ENCODE measurements around the gene MLPH.

DNA sequence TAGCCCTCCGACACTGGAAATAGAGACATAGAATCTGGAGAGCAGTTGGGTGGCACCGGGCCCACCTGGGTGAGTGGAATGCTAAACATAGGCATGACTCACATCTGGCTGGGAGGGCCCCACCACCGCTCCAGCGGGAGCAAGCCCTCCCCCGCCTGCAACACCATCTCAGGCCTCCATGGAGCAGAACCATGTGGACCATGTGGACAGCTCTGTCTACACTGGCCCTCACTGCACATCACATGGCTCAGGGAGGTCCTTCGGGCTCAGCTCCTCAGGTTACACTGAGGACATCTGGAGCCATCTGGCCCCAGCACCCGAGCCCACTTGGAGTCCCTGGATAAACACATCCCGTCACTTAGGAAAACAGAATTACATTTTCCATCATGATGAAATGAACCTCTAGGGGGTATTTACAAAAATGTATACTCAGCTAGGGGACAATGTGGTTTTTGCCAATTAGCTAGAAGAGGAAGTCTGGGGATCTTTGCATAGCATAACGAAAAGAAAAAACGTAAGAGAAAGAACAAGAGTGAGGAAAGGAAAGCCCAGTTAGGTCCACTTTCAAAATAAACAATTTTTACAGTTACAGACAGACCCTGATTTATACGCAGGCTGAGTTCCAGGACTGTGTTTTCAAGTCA, 30.7 kb upstream of the MLPH start:
- no peak for TF ChIP-seq POLR2AphosphoS5 (IDR thresholded peaks at IDR 0.05; ENCODE audit: low read depth, low read length)
- TF ChIP-seq RCOR1 (IDR thresholded peaks at IDR 0.05; ENCODE audit: low read length): no peak
- TF ChIP-seq, protein P1, sequence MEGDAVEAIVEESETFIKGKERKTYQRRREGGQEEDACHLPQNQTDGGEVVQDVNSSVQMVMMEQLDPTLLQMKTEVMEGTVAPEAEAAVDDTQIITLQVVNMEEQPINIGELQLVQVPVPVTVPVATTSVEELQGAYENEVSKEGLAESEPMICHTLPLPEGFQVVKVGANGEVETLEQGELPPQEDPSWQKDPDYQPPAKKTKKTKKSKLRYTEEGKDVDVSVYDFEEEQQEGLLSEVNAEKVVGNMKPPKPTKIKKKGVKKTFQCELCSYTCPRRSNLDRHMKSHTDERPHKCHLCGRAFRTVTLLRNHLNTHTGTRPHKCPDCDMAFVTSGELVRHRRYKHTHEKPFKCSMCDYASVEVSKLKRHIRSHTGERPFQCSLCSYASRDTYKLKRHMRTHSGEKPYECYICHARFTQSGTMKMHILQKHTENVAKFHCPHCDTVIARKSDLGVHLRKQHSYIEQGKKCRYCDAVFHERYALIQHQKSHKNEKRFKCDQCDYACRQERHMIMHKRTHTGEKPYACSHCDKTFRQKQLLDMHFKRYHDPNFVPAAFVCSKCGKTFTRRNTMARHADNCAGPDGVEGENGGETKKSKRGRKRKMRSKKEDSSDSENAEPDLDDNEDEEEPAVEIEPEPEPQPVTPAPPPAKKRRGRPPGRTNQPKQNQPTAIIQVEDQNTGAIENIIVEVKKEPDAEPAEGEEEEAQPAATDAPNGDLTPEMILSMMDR (IDR thresholded peaks at IDR 0.05): no peak
- no peak for TF ChIP-seq EP300 (IDR thresholded peaks at IDR 0.05; ENCODE audit: borderline replicate concordance in 1 of 2, low read depth in 1 of 2, low read length in 1 of 2)
- no peak for TF ChIP-seq FOXM1 (IDR thresholded peaks at IDR 0.05; ENCODE audit: low read depth)
- TF ChIP-seq, protein P2, sequence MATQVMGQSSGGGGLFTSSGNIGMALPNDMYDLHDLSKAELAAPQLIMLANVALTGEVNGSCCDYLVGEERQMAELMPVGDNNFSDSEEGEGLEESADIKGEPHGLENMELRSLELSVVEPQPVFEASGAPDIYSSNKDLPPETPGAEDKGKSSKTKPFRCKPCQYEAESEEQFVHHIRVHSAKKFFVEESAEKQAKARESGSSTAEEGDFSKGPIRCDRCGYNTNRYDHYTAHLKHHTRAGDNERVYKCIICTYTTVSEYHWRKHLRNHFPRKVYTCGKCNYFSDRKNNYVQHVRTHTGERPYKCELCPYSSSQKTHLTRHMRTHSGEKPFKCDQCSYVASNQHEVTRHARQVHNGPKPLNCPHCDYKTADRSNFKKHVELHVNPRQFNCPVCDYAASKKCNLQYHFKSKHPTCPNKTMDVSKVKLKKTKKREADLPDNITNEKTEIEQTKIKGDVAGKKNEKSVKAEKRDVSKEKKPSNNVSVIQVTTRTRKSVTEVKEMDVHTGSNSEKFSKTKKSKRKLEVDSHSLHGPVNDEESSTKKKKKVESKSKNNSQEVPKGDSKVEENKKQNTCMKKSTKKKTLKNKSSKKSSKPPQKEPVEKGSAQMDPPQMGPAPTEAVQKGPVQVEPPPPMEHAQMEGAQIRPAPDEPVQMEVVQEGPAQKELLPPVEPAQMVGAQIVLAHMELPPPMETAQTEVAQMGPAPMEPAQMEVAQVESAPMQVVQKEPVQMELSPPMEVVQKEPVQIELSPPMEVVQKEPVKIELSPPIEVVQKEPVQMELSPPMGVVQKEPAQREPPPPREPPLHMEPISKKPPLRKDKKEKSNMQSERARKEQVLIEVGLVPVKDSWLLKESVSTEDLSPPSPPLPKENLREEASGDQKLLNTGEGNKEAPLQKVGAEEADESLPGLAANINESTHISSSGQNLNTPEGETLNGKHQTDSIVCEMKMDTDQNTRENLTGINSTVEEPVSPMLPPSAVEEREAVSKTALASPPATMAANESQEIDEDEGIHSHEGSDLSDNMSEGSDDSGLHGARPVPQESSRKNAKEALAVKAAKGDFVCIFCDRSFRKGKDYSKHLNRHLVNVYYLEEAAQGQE (IDR thresholded peaks at IDR 0.05; ENCODE audit: low read depth, low read length): no peak
- no peak for TF ChIP-seq TAF1 (IDR thresholded peaks at IDR 0.05; ENCODE audit: borderline replicate concordance, low read depth, low read length)
- no peak for TF ChIP-seq RAD21 (IDR thresholded peaks at IDR 0.05; ENCODE audit: low read length)
- TF ChIP-seq EZH2phosphoT487 (IDR thresholded peaks at IDR 0.05; ENCODE audit: borderline replicate concordance, low read depth): no peak
- no peak for TF ChIP-seq YY1 (IDR thresholded peaks at IDR 0.05; ENCODE audit: low read depth)
